Fibroblast of pulmonary artery (primary cell): Measurements from ENCODE around the gene WDR45B.
"Not testable (repeated sequence)": the region's sequence is repeated elsewhere in the genome, so short reads cannot be mapped to it uniquely, and the experiment has no call there.

Experiments used
- DNase-seq: peaks from one replicate; pipeline ENCODE4 v3.0.0-alpha.2; 2010; ENCODE audit warnings: low read depth
- H3K4me3 ChIP-seq: replicated peaks from 2 replicates; pipeline ENCODE4 v1.5.1; 2011; ENCODE audit warnings: low read depth, mild to moderate bottlenecking, control low read depth, low read length, moderate library complexity
- TF ChIP-seq, protein P1 (sequence below): IDR thresholded peaks from 2 replicates; pipeline ENCODE4 v1.5.1; 2011; ENCODE audit warnings: mild to moderate bottlenecking, control low read depth, low read length, inconsistent platforms; ENCODE audit errors: missing control alignments

Gene WDR45B

DNA sequence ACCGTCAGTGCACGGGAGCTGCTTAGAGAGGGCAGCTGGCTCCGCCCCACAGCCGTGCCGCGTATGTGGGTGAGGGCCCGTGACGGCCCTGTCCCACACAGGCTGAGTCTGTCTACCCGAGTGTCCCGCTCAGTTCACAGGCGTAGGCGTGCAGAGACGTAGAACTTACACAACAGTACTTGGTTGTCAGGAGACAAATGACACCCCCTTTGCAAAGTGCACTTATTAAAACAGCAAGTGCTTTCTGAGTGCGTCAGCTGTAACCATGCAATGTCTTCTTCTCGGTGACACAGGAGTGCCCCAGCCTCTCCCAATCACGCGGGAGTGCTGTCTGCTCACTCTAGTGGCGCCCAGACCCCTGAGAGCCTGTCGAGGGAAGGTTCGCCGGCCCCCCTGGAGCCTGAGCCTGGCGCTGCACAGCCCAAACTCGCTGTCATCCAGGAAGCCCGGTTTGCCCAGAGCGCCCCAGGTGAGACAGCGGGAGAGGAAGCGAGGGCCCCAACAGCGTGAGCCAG lies 64.5 kb downstream of the WDR45B start:
- no peak overlapping the region for H3K4me3 ChIP-seq
- TF ChIP-seq, protein P1, sequence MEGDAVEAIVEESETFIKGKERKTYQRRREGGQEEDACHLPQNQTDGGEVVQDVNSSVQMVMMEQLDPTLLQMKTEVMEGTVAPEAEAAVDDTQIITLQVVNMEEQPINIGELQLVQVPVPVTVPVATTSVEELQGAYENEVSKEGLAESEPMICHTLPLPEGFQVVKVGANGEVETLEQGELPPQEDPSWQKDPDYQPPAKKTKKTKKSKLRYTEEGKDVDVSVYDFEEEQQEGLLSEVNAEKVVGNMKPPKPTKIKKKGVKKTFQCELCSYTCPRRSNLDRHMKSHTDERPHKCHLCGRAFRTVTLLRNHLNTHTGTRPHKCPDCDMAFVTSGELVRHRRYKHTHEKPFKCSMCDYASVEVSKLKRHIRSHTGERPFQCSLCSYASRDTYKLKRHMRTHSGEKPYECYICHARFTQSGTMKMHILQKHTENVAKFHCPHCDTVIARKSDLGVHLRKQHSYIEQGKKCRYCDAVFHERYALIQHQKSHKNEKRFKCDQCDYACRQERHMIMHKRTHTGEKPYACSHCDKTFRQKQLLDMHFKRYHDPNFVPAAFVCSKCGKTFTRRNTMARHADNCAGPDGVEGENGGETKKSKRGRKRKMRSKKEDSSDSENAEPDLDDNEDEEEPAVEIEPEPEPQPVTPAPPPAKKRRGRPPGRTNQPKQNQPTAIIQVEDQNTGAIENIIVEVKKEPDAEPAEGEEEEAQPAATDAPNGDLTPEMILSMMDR = no peak
- DNase-seq = no peak

DNA sequence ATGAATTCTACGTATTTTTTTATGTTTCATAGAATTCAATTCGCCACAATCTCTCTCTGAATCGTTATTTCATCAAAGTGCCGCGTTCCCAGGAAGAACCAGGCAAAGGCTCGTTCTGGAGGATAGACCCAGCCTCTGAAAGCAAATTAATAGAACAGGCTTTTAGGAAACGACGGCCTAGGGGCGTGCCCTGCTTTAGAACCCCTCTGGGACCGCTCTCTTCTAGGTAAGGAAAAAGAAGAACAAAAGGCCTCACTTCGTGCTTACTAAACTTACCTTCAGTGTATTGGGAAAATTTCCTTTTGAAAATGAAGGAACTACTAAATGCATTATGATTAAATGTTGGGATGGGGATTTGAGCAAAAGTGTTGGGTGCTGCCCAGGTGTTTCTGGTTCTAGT lies 65.5 kb downstream of the WDR45B start:
- DNase-seq = no peak
- H3K4me3 ChIP-seq = no peak overlapping the region
- TF ChIP-seq, protein P1 = no peak

DNA sequence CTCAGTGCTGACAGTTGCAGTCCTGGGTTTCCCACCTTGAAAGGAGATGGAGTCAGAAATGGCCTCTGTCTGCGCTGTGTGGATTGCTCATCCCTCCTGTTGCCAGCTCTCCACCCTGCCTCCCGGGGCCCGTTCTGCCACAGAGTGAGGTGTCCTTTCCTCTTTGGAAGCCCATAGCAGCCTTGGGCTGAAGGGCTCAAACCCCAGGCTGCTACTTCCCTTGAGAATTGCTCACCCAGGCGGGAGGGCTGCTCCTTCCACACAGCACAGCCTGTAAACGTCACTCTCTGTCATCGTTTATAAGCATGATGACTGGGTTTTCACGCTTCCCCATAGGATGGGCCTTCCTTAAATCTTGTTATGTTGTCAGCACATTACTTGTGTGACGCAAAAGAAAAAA lies 66.0 kb downstream of the WDR45B start:
- no peak for DNase-seq
- H3K4me3 ChIP-seq = no peak overlapping the region
- TF ChIP-seq, protein P1 = no peak

DNA sequence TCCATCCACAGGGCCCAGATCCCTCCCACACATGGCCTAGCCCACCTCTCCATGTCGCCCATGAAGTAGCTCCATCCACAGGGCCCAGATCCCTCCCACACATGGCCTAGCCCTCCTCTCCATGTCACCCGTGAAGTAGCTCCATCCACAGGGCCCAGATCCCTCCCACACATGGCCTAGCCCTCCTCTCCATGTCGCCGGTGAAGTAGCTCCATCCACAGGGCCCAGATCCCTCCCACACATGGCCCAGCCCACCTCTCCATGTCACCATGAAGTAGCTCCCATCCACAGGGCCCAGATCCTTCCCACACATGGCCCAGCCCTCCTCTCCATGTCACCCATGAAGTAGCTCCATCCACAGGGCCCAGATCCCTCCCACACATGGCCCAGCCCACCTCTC lies 68.3 kb downstream of the WDR45B start:
- not testable (repeated sequence) for DNase-seq, H3K4me3 ChIP-seq

DNA sequence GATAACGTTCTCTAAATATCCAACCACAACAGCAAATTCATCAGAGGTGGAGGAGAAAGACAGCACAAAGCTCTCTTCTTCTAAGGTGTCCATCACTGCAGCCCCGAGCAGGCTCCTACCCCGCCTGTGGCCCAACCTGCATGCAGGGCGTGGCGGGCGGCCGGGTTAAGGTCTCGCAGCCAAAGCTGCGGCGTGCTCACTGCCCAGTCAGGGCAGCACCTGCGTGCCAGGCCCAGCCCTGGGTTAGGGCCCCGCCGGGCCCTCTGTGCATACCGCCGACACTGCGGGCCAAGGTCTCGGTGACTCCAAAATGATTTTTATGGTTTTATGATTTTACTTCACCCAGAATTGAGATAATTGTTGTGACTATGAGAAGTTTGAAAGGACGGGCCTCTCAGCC lies 70.9 kb downstream of the WDR45B start:
- TF ChIP-seq, protein P1 = no peak
- no peak overlapping the region for H3K4me3 ChIP-seq
- DNase-seq = no peak

DNA sequence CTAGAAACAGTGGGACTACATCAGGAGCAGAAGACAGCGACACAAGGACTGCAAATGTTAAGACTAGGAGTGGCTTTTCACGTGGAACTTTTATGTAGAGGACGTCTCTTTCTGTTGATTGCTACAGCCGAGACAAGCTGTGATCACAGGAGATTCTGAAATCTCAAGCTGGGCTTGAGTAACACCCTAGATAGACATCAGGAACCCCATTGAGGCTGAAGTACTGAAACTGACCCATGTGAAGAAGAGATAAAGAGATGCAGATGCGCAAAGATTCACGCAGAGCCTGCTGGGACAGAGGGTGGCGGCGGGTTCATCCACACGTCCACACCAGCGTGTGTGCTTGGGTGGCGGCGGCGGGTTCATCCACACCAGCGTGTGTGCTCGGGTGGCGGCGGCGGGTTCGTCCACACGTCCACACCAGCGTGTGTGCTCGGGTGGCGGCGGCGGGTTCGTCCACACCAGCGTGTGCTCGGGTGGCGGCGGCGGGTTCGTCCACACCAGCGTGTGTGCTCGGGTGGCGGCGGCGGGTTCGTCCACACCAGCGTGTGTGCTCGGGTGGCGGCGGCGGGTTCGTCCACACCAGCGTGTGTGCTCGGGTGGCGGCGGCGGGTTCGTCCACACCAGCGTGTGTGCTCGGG lies 72.5 kb downstream of the WDR45B start:
- not testable (repeated sequence) for H3K4me3 ChIP-seq, DNase-seq

DNA sequence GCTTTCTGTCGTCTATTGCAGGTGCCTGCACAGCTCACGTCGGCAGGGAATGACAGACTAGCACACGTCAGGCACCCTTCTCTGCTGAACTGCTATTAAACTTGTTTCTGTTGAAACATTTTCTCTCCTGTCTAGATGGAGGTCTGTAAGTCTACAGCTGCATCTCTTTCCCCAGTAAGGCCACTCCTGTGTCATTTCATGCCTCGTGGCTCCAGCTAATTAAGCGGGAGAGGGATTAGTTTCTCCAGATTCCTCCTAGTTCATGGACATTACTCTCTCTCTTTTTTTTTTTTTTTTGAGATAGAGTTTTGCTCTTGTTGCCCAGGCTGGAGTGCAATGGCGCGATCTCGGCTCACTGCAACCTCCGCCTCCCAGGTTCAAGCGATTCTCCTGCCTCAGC lies 74.2 kb downstream of the WDR45B start:
- no peak for DNase-seq
- H3K4me3 ChIP-seq = no peak overlapping the region
- TF ChIP-seq, protein P1 = no peak

DNA sequence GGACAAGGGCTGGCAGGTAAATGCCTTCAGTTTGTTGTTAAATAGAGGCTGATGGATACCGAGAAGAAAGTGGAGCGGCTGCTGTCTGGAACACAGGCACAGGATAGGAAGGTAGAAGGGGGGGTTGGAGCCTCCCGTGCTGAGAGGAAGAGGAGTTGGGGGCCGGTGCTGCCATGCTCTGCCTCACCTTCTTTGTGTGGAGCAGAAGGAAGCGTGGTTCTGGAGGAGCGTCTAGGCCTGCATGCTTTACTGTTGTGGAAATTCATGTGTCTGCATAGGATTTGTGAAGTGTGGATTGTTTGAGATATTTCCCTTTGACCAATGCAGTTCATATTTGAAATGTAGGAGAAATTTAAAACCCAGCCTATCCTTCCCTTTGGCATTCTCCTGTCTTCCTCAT lies 76.4 kb downstream of the WDR45B start:
- H3K4me3 ChIP-seq = no peak overlapping the region
- TF ChIP-seq, protein P1 = no peak
- DNase-seq = no peak
